HEK293 (cell line): ENCODE measurements around the gene RNF41.

Experiments used
- CTCF ChIP-seq: fragments of 450-650 bp; formaldehyde crosslinking; IDR thresholded peaks from 2 replicates; pipeline ENCODE4 v1.5.1; 2016; ENCODE audit warnings: missing biosample characterization, missing genetic modification characterization
- ZNF121 ChIP-seq: fragments of 450-650 bp; formaldehyde crosslinking; IDR thresholded peaks from 2 replicates; pipeline ENCODE4 v1.5.1; 2016; ENCODE audit warnings: missing biosample characterization, missing genetic modification characterization
- ZNF677 ChIP-seq: fragments of 450-650 bp; IDR thresholded peaks from 2 replicates; pipeline ENCODE4 v1.5.0; 2018; ENCODE audit warnings: missing biosample characterization, mild to moderate bottlenecking, missing genetic modification characterization, moderate library complexity

GRCh38 chr12:56255671-56256070, 33.9 kb upstream of the RNF41 start:
- TF ChIP-seq CTCF (tag by site-specific recombination), result no peak
- no peak for TF ChIP-seq ZNF121 (tag by site-specific recombination)
- TF ChIP-seq ZNF677, result no peak
